Gastrocnemius medialis (tissue), 4 donors: Measurements from ENCODE around the gene CTNNA2.

Source experiments
- CTCF ChIP-seq, 5 experiments: fragments of 450-650 bp in 3 of 5; fragments of 200-600 bp in 2 of 5; sonication (generic) in 2 of 5; IDR thresholded peaks in 4 of 5; conservative IDR thresholded peaks in 1 of 5; 1 replicate in 4 of 5; 2 replicates in 1 of 5; pipeline ENCODE4 v1.5.1; 2016 to 2019; ENCODE audit warnings: antibody characterized with exemption in 5 of 5, mild to moderate bottlenecking in 3 of 5, moderate library complexity in 3 of 5
- POLR2A ChIP-seq, 2 donors: fragments of 450-650 bp; IDR thresholded peaks; one replicate each; pipeline ENCODE4 v1.6.1; 2017; ENCODE audit warnings: antibody characterized with exemption in 2 of 2, mild to moderate bottlenecking in 2 of 2, moderate library complexity in 2 of 2

GRCh38 chr2:80026040-80026729, 513.3 kb downstream of the CTNNA2 start:
- no peak for TF ChIP-seq CTCF (IDR thresholded peaks at IDR 0.05 in 4 of 5, conservative IDR thresholded peaks at IDR 0.05 in 1 of 5)
- no peak for TF ChIP-seq POLR2A (IDR thresholded peaks at IDR 0.05)
